SK-N-MC (cell line): Measurements from ENCODE around the gene RANBP17.

Source experiments
- EZH2 ChIP-seq: fragments of 200-600 bp; sonication (generic); IDR thresholded peaks from one replicate; pipeline ENCODE4 v1.6.1; 2017; ENCODE audit warnings: antibody characterized with exemption
- FOXP2 ChIP-seq: optimal IDR thresholded peaks from 2 replicates; pipeline ENCODE3; 2011; ENCODE audit warnings: mild to moderate bottlenecking, moderate library complexity; ENCODE audit not compliant: insufficient read depth; ENCODE audit errors: extremely low read length, control extremely low read depth
- POLR2AphosphoS5 ChIP-seq: IDR thresholded peaks from 2 replicates; pipeline ENCODE4 v1.6.1; 2012; ENCODE audit warnings: mild to moderate bottlenecking, low read depth, low read length, borderline replicate concordance

GRCh38 chr5:170813231-170813630, 48.6 kb upstream of the RANBP17 start:
- TF ChIP-seq EZH2 = no peak
- TF ChIP-seq POLR2AphosphoS5 = no peak
- TF ChIP-seq FOXP2 = no peak
